SU-DHL-6 (cell line): ENCODE measurements around the gene SNTG2.

ENCODE experiments used
- H2AFZ ChIP-seq: fragments of 200-600 bp; sonication (generic); 2 replicates; pipeline ENCODE4 v1.6.1; 2014; ENCODE audit warnings: low read depth, mild to moderate bottlenecking, moderate library complexity, mixed read lengths, antibody characterized with exemption, low read length; ENCODE audit not compliant: severe bottlenecking
- H3F3A ChIP-seq: fragments of 200-600 bp; shearing (Covaris generic); 2 replicates; pipeline ENCODE4 v1.6.0; 2016; ENCODE audit warnings: antibody characterized with exemption, mild to moderate bottlenecking; ENCODE audit not compliant: insufficient read depth
- H3K27ac ChIP-seq: fragments of 200-600 bp; sonication (generic); 2 replicates; pipeline ENCODE4 v1.5.1; 2016; ENCODE audit warnings: low read depth, mild to moderate bottlenecking, low read length, moderate library complexity, mixed read lengths
- H3K27me3 ChIP-seq: fragments of 200-600 bp; sonication (generic), shearing (Covaris generic); 2 replicates; pipeline ENCODE4 v1.6.0; 2014; ENCODE audit warnings: mild to moderate bottlenecking, low read length
- H3K36me3 ChIP-seq: fragments of 200-600 bp; sonication (generic); 2 replicates; pipeline ENCODE4 v1.6.1; 2014; ENCODE audit warnings: mild to moderate bottlenecking, low read length, mixed read lengths
- H3K4me2 ChIP-seq: fragments of 300-600, 200-600 bp; shearing (Covaris generic), sonication (generic); 2 replicates; pipeline ENCODE4 v1.6.0; 2014; ENCODE audit warnings: low read length, low read depth, mild to moderate bottlenecking; ENCODE audit not compliant: poor library complexity, severe bottlenecking
- H3K4me3 ChIP-seq: fragments of 200-600 bp; sonication (generic); 2 replicates; pipeline ENCODE4 v1.5.1; 2014; ENCODE audit warnings: antibody characterized with exemption, low read length, mild to moderate bottlenecking, mixed read lengths; ENCODE audit not compliant: insufficient read depth, poor library complexity, severe bottlenecking
- H3K79me2 ChIP-seq: fragments of 200-600 bp; sonication (generic); 2 replicates; pipeline ENCODE4 v1.6.1; 2014; ENCODE audit warnings: mild to moderate bottlenecking, low read length, moderate library complexity; ENCODE audit not compliant: insufficient read depth
- H3K9ac ChIP-seq: fragments of 200-600 bp; sonication (generic); 2 replicates; pipeline ENCODE4 v1.7.0; 2014; ENCODE audit warnings: mild to moderate bottlenecking, low read length
- H3K9me2 ChIP-seq: fragments of 200-600 bp; sonication (generic); replicated peaks from 2 replicates; pipeline ENCODE4 v1.6.1; 2014; ENCODE audit warnings: low read length; ENCODE audit not compliant: insufficient read depth
- H3K9me3 ChIP-seq: fragments of 200-600 bp; sonication (generic); 2 replicates; pipeline ENCODE4 v1.6.1; 2014; ENCODE audit warnings: low read length, mixed read lengths; ENCODE audit not compliant: insufficient read depth
- H4K20me1 ChIP-seq: fragments of 200-600 bp; sonication (generic); 2 replicates; pipeline ENCODE4 v1.6.1; 2014; ENCODE audit warnings: low read depth, mild to moderate bottlenecking, antibody characterized with exemption, low read length, moderate library complexity, mixed read lengths
- EZH2phosphoT487 ChIP-seq: fragments of 200-600 bp; sonication (generic), shearing (Covaris generic); conservative IDR thresholded peaks from 2 replicates; pipeline ENCODE4 v1.6.1; 2018; ENCODE audit warnings: mild to moderate bottlenecking, antibody characterized with exemption, low read length, moderate library complexity, mixed read lengths
- TF ChIP-seq, protein P1 (sequence below): fragments of 200-600 bp; sonication (generic); IDR thresholded peaks from one replicate; pipeline ENCODE4 v1.5.1; 2017; ENCODE audit warnings: antibody characterized with exemption, mild to moderate bottlenecking, low read length, moderate library complexity; ENCODE audit not compliant: insufficient read depth, poor library complexity, severe bottlenecking

SNTG2 gene

DNA sequence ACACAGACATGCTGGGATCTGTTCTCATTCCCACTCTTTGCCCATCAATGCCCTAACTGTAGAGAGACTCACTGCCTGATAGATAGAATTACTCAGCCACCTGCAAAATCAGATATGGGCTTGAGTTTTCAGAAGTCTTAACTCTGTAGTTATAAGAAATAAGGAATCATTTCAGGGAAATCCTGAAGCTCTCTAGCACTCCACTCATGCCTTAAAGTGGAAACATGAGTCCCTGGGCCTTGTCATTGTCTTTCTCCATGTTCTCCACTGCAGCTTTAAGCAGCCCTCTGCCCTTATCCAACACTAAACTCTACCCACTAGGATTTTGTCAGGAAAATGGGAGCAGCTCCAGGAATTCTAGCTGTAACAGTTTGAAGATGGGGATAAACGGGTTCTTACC is 192.5 kb downstream of the SNTG2 start:
- Histone ChIP-seq H3K4me2 (no peak overlapping the region), H2AFZ (no peak overlapping the region), H3K79me2 (no peaks in the 10 kb centered on the region), H3K36me3 (no peaks in the 10 kb centered on the region), H4K20me1 (no peaks in the 10 kb centered on the region), H3K27me3 (no peaks in the 10 kb centered on the region), H3F3A (no peaks in the 10 kb centered on the region), H3K4me3 (no peak overlapping the region), H3K9me2 (no peaks in the 10 kb centered on the region), H3K27ac (no peak overlapping the region), H3K9ac (no peak overlapping the region), H3K9me3 (no peaks in the 10 kb centered on the region)
- no peak for TF ChIP-seq EZH2phosphoT487
- TF ChIP-seq, protein P1, sequence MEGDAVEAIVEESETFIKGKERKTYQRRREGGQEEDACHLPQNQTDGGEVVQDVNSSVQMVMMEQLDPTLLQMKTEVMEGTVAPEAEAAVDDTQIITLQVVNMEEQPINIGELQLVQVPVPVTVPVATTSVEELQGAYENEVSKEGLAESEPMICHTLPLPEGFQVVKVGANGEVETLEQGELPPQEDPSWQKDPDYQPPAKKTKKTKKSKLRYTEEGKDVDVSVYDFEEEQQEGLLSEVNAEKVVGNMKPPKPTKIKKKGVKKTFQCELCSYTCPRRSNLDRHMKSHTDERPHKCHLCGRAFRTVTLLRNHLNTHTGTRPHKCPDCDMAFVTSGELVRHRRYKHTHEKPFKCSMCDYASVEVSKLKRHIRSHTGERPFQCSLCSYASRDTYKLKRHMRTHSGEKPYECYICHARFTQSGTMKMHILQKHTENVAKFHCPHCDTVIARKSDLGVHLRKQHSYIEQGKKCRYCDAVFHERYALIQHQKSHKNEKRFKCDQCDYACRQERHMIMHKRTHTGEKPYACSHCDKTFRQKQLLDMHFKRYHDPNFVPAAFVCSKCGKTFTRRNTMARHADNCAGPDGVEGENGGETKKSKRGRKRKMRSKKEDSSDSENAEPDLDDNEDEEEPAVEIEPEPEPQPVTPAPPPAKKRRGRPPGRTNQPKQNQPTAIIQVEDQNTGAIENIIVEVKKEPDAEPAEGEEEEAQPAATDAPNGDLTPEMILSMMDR = no peak

- TF ChIP-seq, protein P1 = no peak
- no peak for TF ChIP-seq EZH2phosphoT487
Measured at GRCh38 chr2:1147873-1148612, 197.4 kb downstream of the SNTG2 start.

DNA sequence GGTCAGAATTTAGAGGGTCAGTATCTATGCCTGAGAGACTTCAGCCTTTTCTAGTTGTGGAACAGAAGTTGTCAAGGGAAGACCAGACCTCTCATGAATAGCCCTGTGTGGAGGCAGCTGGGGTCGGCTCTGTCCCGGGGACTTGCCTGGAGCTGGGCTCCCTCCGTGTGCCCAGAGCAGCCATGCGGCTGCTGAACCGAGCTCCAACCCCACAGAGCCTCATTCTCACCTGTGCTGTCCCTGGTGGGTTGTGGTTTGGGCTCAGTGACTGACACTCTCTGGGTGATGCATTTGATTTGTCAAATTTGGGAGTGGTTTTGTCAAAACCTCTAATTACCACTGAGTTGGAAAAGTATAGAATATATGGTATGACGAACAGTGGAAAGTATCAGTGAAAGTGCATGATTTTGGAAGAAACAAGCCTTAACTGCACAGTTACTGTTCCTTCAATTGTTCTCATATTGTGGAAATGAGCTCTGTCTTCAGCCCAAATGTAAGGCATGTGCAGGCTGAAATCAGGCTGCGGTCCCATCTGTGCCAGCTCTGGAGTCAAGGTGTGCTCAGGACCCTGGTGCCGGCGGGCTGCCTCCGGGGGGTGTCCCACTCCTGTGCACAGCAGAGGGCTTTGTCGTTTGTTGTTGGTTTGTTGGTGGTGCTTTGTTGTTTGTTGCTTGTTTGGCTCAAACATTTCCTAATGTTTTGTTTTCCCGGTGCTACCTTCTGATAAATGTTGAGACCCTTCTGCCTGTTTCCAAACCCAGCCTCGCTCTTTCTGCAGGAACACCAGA is 200.3 kb downstream of the SNTG2 start:
- H3K36me3 ChIP-seq = no peaks in the 10 kb centered on the region
- H4K20me1 ChIP-seq = no peaks in the 10 kb centered on the region
- H3K9ac ChIP-seq = no peak overlapping the region
- no peak overlapping the region for H3K27ac ChIP-seq
- no peak overlapping the region for H2AFZ ChIP-seq
- no peaks in the 10 kb centered on the region for H3K9me2 ChIP-seq
- H3K4me3 ChIP-seq = no peak overlapping the region
- H3K27me3 ChIP-seq = no peaks in the 10 kb centered on the region
- no peaks in the 10 kb centered on the region for H3K79me2 ChIP-seq
- no peaks in the 10 kb centered on the region for H3K9me3 ChIP-seq
- no peak overlapping the region for H3K4me2 ChIP-seq
- TF ChIP-seq, protein P1 = no peak
- TF ChIP-seq EZH2phosphoT487 = no peak
- no peaks in the 10 kb centered on the region for H3F3A ChIP-seq

More at GRCh38 chr2:1147873-1148612, 197.4 kb downstream of the SNTG2 start:
- Histone ChIP-seq H3K9me3 (no peaks in the 10 kb centered on the region), H3K9ac (no peak overlapping the region), H3K27me3 (no peaks in the 10 kb centered on the region), H3K4me2 (no peak overlapping the region), H2AFZ (no peak overlapping the region), H3K36me3 (no peaks in the 10 kb centered on the region), H3K27ac (no peak overlapping the region), H3K9me2 (no peaks in the 10 kb centered on the region), H3K4me3 (no peak overlapping the region), H3F3A (no peaks in the 10 kb centered on the region), H4K20me1 (no peaks in the 10 kb centered on the region), H3K79me2 (no peaks in the 10 kb centered on the region)
